NT2/D1 (cell line): ENCODE data around the gene CAMK1D.

Experiments
- YY1 ChIP-seq: IDR thresholded peaks from 2 replicates; pipeline ENCODE4 v1.6.1; 2011; ENCODE audit not compliant: insufficient read length, insufficient read depth
- ZNF274 ChIP-seq: IDR thresholded peaks from 2 replicates; pipeline ENCODE4 v1.6.1; 2011; ENCODE audit warnings: mild to moderate bottlenecking, low read depth, low read length

DNA sequence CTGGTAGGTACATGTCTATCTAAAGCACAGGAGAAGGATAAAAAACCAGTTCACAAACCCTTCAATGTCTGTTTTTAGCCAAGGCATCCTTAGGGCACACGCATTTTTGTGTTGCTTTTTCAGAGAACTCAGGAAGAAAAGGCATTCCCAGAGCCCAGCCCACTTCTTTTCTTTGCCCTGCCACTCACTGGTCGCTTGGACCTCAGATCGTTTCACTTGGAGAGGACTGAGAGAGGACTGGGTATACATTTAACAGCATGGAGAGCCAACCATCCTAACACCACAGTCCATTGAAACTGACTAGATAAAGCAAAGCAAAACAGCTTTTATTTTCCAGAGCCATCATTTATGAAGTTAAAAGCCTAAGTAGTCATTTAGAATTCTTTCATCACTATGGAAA lies 194.2 kb downstream of the CAMK1D start:
- TF ChIP-seq YY1 (no peak), ZNF274 (no peak)
